ENCODE results near the gene RBBP8NL. TPM values are rescaled to one million over a fixed set of nuclear protein-coding genes. Genes with fewer than 3 reads are reported as not detected.
"Not testable (repeated sequence)": the region's sequence is repeated elsewhere in the genome, so short reads cannot be mapped to it uniquely, and the experiment has no call there.

The RBBP8NL gene
- total RNA-seq, 2 experiments from 2014 or later, result not detected

DNA sequence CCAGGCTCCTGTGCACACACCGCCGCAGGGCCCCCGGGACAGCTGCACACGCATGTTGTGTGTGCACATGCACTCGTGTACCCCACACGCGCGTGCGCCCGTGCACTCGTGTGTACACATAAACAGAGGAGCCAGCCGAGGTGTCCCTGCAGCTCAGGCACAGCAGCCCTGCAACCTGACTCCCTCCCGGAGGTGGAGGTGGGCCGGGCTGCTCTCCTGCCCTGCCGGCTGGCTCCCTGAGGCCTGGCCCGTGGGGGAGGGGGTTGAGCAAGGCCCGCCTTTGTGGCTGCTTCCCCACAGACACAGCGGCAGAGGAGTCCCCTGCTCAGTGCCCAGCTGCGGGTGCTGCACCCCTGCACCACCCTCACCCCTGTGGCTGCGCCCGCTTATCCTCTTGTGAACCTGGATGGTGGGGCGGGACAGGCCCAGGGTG lies 624 bp downstream of the RBBP8NL start:
- POLR2A ChIA-PET, result no interaction called here
- no peaks in the 10 kb centered on the region for H3K36me3 Mint-ChIP-seq
- H3K4me1 Mint-ChIP-seq, result no peaks in the 10 kb centered on the region
- DNase-seq, result no peak
- no peak for ATAC-seq (ENCODE audit: low read depth)
- no peaks in the 10 kb centered on the region for H3K9me3 Mint-ChIP-seq
- no peak overlapping the region for H3K27ac Mint-ChIP-seq
- no peaks in the 10 kb centered on the region for H3K27me3 Mint-ChIP-seq
- no peak overlapping the region for H3K4me3 Mint-ChIP-seq

DNA sequence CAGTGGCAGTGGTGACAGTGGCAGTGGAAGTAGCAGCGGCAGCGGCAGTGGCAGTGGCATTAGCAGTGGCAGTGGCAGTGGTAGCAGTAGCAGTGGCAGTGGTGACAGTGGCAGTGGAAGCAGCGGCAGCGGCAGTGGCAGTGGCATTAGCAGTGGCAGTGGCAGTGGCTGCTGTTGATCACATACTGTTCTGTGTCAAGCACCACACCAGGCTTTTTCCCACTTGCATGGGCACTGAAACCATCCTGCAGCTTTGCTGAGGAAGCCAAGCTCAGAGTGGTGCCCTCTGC lies 1.3 kb downstream of the RBBP8NL start:
- H3K36me3 Mint-ChIP-seq; H3K27ac Mint-ChIP-seq; H3K4me1 Mint-ChIP-seq; DNase-seq; H3K9me3 Mint-ChIP-seq; H3K27me3 Mint-ChIP-seq; ATAC-seq (ENCODE audit: low read depth); POLR2A ChIA-PET; H3K4me3 Mint-ChIP-seq: not testable (repeated sequence)

DNA sequence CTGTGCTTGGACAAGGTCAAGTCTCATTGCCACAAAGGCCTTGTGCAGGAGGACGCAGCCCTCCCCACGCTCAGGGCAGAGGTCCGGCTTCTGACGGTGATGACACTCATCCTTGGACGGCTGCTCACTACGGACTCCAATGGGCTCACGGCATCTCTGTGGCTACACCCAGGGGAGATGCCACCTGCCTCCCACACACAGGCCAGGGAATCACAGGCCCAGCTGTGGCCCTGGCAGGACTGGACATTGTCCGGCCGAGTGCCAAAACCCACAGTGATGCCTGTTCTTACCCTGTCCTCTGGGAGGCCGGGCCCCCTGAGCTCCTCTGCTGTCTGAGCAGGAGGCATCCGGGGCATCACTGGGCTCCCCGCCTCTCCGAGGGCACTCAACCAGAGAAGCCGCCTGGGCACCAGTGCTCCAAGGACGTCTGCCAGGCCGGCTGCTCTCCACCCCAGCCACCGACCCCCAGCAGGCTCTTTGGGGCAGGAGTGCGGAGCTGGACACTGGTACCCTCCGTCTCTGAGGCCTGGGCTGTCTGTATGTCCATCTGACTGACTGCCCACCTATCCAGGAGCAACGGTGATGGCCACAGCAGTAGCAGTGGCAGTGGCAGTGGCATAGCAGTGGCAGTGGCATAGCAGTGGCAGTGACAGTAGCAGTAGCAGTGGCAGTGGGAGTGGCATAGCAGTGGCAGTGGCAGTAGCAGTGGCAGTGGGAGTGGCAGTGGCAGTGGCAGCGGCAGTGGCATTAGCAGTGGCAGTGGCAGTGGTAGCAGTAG lies 1.9 kb downstream of the RBBP8NL start:
- no peaks in the 10 kb centered on the region for H3K4me1 Mint-ChIP-seq
- POLR2A ChIA-PET, result no interaction called here
- no peak overlapping the region for H3K27ac Mint-ChIP-seq
- no peaks in the 10 kb centered on the region for H3K9me3 Mint-ChIP-seq
- H3K4me3 Mint-ChIP-seq, result no peak overlapping the region
- no peaks in the 10 kb centered on the region for H3K27me3 Mint-ChIP-seq
- ATAC-seq (ENCODE audit: low read depth) (no peak), DNase-seq (no peak)
- H3K36me3 Mint-ChIP-seq, result no peaks in the 10 kb centered on the region

DNA sequence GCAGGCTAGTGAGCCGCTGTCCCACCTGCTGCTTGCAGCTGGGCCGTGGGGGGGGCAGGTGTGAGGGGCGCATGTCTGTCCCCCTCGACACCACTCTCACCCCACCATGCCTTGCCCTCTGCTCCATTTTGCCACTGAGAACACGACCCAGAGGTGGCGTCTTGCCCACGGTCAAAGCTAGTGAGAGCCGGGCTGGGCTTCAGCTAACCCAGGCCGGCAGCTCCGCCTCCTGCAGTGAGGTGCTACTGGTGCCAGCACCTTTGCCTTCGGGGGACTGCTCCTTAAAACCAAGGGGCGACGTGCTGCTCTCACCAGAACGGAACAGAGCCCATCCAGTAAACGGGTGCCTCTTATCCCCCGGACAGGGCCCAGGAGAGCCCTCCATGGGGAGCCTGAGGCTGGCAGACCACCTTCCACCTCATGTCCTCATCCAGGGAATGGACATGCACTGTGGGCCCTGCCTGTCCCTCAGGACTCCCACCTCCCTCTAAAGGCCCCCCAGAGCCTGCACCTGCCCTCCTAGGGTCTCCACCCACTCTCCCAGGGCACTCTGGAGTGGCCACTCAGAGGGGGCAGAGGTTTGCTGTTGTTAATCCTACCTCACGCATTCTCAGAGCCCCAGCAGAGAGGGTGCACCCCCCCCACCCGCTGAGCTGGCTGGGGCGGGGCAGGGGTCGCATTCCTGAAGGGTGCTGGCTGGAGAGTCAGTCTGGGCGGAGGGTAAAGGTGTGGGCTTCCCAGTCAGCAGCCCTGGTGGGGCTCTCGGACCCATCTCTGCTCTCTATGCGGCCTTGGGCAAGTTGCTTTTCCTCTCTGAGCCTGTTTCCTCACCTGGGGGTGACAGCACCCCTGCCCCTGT lies 2.9 kb downstream of the RBBP8NL start:
- POLR2A ChIA-PET, result no interaction called here
- Mint-ChIP-seq H3K9me3 (no peaks in the 10 kb centered on the region), H3K36me3 (no peaks in the 10 kb centered on the region), H3K27ac (no peak overlapping the region), H3K4me1 (no peaks in the 10 kb centered on the region), H3K4me3 (no peak overlapping the region), H3K27me3 (no peaks in the 10 kb centered on the region)
- ATAC-seq (ENCODE audit: low read depth) (no peak), DNase-seq (no peak)

DNA sequence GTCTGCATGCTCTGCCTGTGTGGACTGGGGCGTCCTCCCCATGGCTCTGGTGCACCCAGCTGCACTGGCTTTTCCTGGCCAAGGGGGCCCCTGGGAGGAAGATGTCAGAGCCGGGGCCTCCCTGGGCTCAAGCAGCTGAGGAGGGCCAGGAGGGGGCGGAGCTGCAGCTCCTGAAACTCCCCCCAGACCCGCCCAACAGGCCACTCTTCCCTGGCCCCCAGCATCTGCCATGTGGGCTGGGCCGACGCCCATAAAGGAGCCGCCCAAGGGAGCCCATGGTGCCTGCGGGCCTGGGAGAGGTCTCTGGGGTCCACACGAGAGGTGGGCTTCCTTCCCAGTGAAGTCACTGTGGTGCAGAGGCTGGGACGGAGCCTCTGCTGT lies 4.0 kb downstream of the RBBP8NL start:
- Mint-ChIP-seq H3K27ac (no peak overlapping the region), H3K9me3 (no peaks in the 10 kb centered on the region), H3K4me3 (no peak overlapping the region), H3K4me1 (no peaks in the 10 kb centered on the region), H3K36me3 (no peaks in the 10 kb centered on the region), H3K27me3 (no peaks in the 10 kb centered on the region)
- DNase-seq, result no peak
- no peak for ATAC-seq (ENCODE audit: low read depth)
- POLR2A ChIA-PET, result interaction anchor here (0.6 kb wide), 1 partner anchor 439 kb away, joined by 3 read pairs; no protein-coding TSS in a partner anchor

DNA sequence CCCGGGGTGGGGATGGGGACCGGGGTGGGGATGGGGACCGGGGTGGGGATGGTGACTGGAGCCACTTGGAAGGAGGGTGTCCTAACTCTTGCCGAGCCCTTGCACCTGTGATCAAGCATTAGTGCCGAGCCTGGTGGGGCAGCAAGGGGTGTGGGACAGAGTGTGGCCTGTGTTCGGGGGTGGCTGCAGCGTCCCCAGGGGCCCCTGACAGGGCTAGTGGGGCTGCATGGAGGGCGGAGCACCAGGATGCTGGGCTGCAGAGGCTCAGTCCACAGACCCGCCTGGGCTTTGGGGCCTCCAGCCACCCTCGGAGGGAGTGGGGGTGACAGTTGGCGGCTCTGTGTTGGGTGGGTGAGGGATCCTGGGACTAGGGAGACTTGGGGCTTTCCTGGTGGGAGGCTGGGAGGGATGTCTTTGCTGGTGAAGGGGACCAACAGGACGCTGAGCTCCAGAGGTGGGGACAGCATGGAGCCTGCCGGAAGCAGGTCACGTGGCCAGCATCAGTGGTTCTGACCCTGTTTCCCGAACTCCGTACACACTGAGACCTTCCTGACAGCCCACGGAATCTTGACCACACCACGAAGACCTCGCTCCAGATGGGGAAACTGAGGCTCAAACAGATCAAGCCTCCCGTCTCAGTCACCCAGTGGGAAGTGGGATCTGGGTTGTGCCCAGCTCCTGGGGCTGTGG lies 4.6 kb downstream of the RBBP8NL start:
- ATAC-seq (ENCODE audit: low read depth) (no peak), DNase-seq (no peak)
- no peak overlapping the region for H3K27ac Mint-ChIP-seq
- no peaks in the 10 kb centered on the region for H3K27me3 Mint-ChIP-seq
- POLR2A ChIA-PET, result interaction anchor here (0.6 kb wide), 1 partner anchor 439 kb away, joined by 3 read pairs; no protein-coding TSS in a partner anchor
- H3K9me3 Mint-ChIP-seq, result no peaks in the 10 kb centered on the region
- no peak overlapping the region for H3K4me3 Mint-ChIP-seq
- H3K36me3 Mint-ChIP-seq, result no peaks in the 10 kb centered on the region
- no peaks in the 10 kb centered on the region for H3K4me1 Mint-ChIP-seq

DNA sequence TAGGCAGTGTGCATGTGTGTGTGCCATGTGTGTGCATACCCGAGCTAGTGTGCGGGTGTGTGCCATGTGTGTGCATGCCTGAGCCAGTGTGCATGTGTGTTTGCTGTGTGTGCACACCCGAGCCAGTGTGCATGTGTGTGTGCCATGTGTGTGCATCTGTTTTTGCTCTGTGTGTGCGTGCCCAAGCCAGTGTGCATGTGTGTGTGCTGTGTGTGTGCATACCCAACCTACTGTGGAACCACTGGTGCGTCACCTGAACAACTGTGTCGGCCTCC lies 5.7 kb downstream of the RBBP8NL start:
- Mint-ChIP-seq H3K9me3 (no peaks in the 10 kb centered on the region), H3K36me3 (no peaks in the 10 kb centered on the region), H3K27ac (no peak overlapping the region), H3K4me3 (no peak overlapping the region), H3K4me1 (no peaks in the 10 kb centered on the region), H3K27me3 (no peaks in the 10 kb centered on the region)
- DNase-seq (no peak), ATAC-seq (ENCODE audit: low read depth) (no peak)
- POLR2A ChIA-PET, result no interaction called here

DNA sequence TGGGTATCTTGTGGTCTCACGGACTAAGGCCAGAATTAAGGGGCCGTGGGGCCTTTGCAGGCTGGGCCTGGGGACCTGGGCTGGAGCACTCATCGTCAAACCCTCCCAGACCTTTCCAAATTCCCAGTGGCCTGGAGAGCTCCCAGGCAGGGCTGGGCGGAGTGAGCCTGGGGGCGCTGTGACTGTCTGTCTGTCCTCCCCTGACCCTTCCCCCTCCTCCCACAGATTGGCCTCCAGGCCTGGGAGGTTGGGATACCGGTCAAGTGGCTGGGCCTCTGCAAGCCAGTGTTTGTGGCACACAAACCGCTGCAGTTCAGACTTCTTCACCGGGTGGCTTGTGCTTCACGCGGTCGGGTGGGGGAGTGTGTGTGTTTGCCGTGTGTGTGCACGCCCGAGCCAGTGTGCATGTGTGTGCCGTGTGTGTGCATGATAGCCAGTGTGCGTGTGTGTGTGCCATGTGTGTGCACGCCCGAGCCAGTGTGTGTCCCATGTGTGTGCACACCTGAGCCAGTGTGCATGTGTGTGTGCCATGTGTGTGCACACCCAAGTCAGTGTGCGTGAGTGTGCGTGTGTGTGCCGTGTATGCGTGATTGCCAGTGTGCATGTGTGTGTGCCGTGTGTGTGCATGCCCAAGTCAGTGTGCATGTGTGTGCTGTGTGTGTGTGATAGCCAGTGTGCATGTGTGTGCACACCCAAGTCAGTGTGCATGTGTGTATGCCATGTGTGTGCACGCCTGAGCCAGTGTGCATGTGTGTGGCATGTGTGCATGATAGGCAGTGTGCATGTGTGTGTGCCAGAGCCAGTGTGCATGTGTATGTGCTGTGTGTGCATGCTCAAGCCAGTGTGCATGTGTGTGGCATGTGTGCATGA lies 6.3 kb downstream of the RBBP8NL start:
- DNase-seq (no peak), ATAC-seq (ENCODE audit: low read depth) (no peak)
- no peaks in the 10 kb centered on the region for H3K9me3 Mint-ChIP-seq
- H3K27ac Mint-ChIP-seq, result no peak overlapping the region
- H3K4me3 Mint-ChIP-seq, result no peak overlapping the region
- POLR2A ChIA-PET, result no interaction called here
- H3K36me3 Mint-ChIP-seq, result no peaks in the 10 kb centered on the region
- H3K27me3 Mint-ChIP-seq, result no peaks in the 10 kb centered on the region
- H3K4me1 Mint-ChIP-seq, result no peaks in the 10 kb centered on the region

DNA sequence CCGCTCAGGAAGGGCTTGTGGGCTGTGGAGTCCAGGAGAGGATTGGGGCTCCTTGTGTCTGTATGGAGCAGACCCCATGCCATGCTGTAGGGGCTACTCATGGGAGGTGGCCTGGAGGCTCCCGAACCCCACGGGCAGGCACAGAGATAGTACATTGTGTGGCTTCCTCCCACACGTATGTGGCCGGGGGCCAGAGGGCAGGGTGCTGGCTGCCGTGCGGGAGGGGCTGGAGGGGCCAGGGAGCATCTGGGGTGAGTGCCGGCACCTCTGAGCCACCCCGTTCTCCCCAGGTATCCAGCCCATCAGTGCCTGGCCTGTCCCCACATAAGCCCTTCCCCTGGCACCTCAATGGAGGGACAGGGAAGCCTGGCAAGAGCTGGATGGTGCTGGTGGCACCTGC lies 7.6 kb downstream of the RBBP8NL start:
- DNase-seq (no peak), ATAC-seq (ENCODE audit: low read depth) (no peak)
- Mint-ChIP-seq H3K27me3 (no peaks in the 10 kb centered on the region), H3K4me1 (no peaks in the 10 kb centered on the region), H3K36me3 (no peaks in the 10 kb centered on the region), H3K27ac (no peak overlapping the region), H3K4me3 (no peak overlapping the region), H3K9me3 (no peaks in the 10 kb centered on the region)
- POLR2A ChIA-PET, result no interaction called here

DNA sequence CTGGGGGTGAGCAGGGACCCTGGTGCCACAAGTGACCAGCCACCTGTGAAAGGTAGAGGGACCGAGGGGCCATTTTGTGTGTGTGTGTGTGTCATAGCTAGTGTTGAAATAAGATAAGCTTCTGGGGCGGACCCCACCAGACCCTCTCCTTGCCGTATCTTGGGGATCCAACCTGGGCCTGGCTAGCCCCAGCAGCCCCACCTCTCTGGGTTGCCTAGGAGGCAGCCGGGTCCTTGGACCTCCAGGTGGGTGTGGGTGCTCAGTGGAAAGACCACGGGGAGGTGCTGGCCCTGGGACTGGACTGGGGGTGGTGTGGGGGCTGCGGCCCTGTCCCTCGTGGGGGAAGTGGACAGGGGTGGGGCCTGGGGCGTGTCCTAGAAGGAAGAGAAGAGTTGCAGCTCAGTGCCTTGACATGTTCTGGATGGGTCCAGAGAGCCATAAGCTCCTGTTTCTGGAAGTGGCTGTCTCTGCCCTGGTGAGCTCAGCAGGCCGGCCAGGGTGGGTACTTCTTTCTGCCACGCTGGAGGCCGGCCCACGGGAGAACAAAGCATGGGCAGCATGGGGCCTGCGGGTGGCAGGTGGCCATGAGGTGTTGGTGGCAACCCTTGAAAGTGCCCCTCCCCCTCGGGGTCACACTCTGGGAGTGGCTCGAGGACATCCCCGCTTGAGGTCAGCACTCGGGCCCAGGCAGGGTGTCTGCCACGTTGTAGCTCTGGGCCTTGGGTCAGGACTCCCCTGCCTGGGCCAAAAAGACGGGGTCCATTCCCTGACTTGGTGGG lies 8.4 kb downstream of the RBBP8NL start:
- POLR2A ChIA-PET, result no interaction called here
- H3K9me3 Mint-ChIP-seq, result no peaks in the 10 kb centered on the region
- no peak for ATAC-seq (ENCODE audit: low read depth)
- no peaks in the 10 kb centered on the region for H3K27me3 Mint-ChIP-seq
- no peak overlapping the region for H3K4me3 Mint-ChIP-seq
- DNase-seq, result no peak
- no peaks in the 10 kb centered on the region for H3K36me3 Mint-ChIP-seq
- no peaks in the 10 kb centered on the region for H3K4me1 Mint-ChIP-seq
- no peak overlapping the region for H3K27ac Mint-ChIP-seq

DNA sequence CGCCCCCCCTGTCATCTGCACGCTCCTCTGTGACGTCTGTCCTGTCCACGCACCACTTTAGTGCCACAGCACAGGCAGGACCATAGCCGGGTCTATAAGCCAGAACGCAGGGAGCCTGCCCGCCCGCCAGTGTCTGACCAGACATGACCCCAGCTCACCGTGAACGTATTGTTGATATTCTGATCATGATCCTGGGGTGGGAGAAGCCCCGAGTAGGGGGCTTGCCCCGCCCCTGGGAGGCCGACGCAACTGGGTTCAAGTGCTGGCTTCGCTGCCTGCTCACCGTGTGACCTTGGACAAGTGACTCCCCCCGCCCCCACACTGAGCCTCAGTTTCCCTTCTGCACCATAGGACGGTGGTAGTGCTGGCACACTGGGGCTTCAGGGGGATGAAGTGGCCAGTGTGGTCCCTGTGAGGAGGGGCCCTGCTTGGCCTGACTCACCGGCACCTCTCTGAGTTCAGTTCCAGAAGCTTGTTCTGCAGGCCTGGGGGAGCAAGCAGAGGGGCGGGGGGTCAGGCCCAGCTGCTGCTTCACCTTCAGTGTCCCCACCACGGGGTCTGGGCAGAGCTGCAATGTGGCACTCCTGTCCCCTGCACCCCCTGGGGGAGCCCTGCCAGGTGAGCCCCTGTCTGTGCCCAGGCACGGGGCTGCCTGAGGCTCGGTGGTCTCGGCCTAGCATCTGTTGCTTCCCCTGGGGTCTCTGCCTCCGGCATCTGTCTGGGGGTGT lies 9.2 kb downstream of the RBBP8NL start:
- no peaks in the 10 kb centered on the region for H3K36me3 Mint-ChIP-seq
- no peaks in the 10 kb centered on the region for H3K4me1 Mint-ChIP-seq
- no peaks in the 10 kb centered on the region for H3K27me3 Mint-ChIP-seq
- no peak overlapping the region for H3K27ac Mint-ChIP-seq
- ATAC-seq (ENCODE audit: low read depth) (no peak), DNase-seq (no peak)
- POLR2A ChIA-PET, result no interaction called here
- no peaks in the 10 kb centered on the region for H3K9me3 Mint-ChIP-seq
- no peak overlapping the region for H3K4me3 Mint-ChIP-seq
